K562 (cell line): ENCODE measurements around the gene MYH9. TPM values are rescaled to one million over a fixed set of nuclear protein-coding genes. Genes with fewer than 3 reads are reported as not detected.
A peak's percentile ranks its signal among the peaks of the same experiment; 100 is the strongest.

ENCODE experiments used
- C11orf30 ChIP-seq: fragments of 450-650 bp; IDR thresholded peaks from 2 replicates; pipeline ENCODE4 v1.6.1; 2016; ENCODE audit warnings: low read depth, mild to moderate bottlenecking
- DACH1 ChIP-seq: fragments of 450-650 bp; IDR thresholded peaks from 2 replicates; pipeline ENCODE4 v1.6.1; 2018; ENCODE audit not compliant: partially characterized antibody
- ESRRA ChIP-seq: fragments of 450-650 bp; IDR thresholded peaks from 2 replicates; pipeline ENCODE4 v1.6.1; 2014; ENCODE audit warnings: low read depth, mild to moderate bottlenecking, moderate library complexity, borderline replicate concordance
- GTF2F1 ChIP-seq: IDR thresholded peaks from 2 replicates; pipeline ENCODE4 v1.6.1; 2011; ENCODE audit warnings: low read depth, low read length, improper control_type of control experiment
- MCM3 ChIP-seq: fragments of 450-650 bp; IDR thresholded peaks from 2 replicates; pipeline ENCODE4 v1.6.1; 2016
- MTF1 ChIP-seq: fragments of 250-450 bp; sonication (Bioruptor Pico); IDR thresholded peaks from 2 replicates; pipeline ENCODE4 v1.9.0; 2021; ENCODE audit warnings: moderate library complexity, mild to moderate bottlenecking, inconsistent platforms, borderline replicate concordance
- MXD1 ChIP-seq: fragments of 250-450 bp; sonication (Bioruptor Pico); IDR thresholded peaks from 2 replicates; pipeline ENCODE4 v1.8.0; 2021; ENCODE audit warnings: borderline replicate concordance, mild to moderate bottlenecking, moderate library complexity; ENCODE audit not compliant: poor library complexity, severe bottlenecking
- NELFE ChIP-seq: IDR thresholded peaks from 2 replicates; pipeline ENCODE4 v1.6.1; 2011; ENCODE audit warnings: mild to moderate bottlenecking; ENCODE audit not compliant: insufficient read depth, insufficient read length
- PURB ChIP-seq: sonication (generic); formaldehyde crosslinking; IDR thresholded peaks from 2 replicates; pipeline ENCODE4 v1.9.0; 2021; ENCODE audit warnings: low read depth, mild to moderate bottlenecking, missing genetic modification reagents
- REST ChIP-seq, 2 experiments: fragments of 450-650 bp; formaldehyde crosslinking in 1 of 2; IDR thresholded peaks; 2 replicates each; pipeline versions ENCODE4 v1.4.0 to v1.6.1; 2014 to 2020; ENCODE audit warnings: mild to moderate bottlenecking in 2 of 2, borderline replicate concordance in 1 of 2, low read depth in 1 of 2
- TCF3 ChIP-seq: sonication (generic); formaldehyde crosslinking; IDR thresholded peaks from 2 replicates; pipeline ENCODE4 v1.4.0; 2020; ENCODE audit warnings: mild to moderate bottlenecking, missing genetic modification reagents
- WHSC1 ChIP-seq: IDR thresholded peaks from one replicate; pipeline ENCODE4 v1.6.1; 2012; ENCODE audit warnings: low read length, control low read depth, inconsistent platforms
- ZNF384 ChIP-seq: IDR thresholded peaks from 2 replicates; pipeline ENCODE4 v1.6.1; 2012; ENCODE audit warnings: low read depth, low read length, improper control_type of control experiment
- polyA plus RNA-seq, 8 experiments: library from polyadenylated mRNA; depleted of rRNA in 4 of 8; stranded (reverse) in 5 of 8; unstranded in 3 of 8; fragments of >200 nt; fragmentation: Nextera tagmentation in 2 of 8; fragmentation: Illumina TruSeq in 1 of 8; extraction: Ambion mirVana in 2 of 8; extraction: Trizol in 1 of 8; gene quantifications; 2 replicates each; pipeline versions ENCODE4 v1.2.1 to v1.2.3, GENCODE V29; 2011 to 2014; ENCODE audit warnings: inconsistent platforms in 1 of 8, missing spikeins in 1 of 8
- total RNA-seq, 7 experiments: library from RNA; depleted of rRNA in 6 of 7; stranded (reverse); fragments of >200 nt in 6 of 7; fragmentation: Illumina TruSeq in 2 of 7; extraction: Trizol in 2 of 7; gene quantifications; 2 replicates each; pipeline versions ENCODE4 v1.2.1 to v1.2.3, GENCODE V29; 2011 to 2021; ENCODE audit warnings: low replicate concordance in 1 of 7
- TF ChIP-seq, protein P1 (sequence below): sonication (generic); formaldehyde crosslinking; IDR thresholded peaks from 2 replicates; pipeline ENCODE4 v1.8.1; 2023; ENCODE audit warnings: mild to moderate bottlenecking, missing genetic modification reagents

The MYH9 gene
- total and polyA plus RNA-seq, 9 of the 15 experiments (the other 6 are each of a cell fraction or from before 2014, with no cell fraction given) = 0.71 to 111 (median 24.6) TPM

DNA sequence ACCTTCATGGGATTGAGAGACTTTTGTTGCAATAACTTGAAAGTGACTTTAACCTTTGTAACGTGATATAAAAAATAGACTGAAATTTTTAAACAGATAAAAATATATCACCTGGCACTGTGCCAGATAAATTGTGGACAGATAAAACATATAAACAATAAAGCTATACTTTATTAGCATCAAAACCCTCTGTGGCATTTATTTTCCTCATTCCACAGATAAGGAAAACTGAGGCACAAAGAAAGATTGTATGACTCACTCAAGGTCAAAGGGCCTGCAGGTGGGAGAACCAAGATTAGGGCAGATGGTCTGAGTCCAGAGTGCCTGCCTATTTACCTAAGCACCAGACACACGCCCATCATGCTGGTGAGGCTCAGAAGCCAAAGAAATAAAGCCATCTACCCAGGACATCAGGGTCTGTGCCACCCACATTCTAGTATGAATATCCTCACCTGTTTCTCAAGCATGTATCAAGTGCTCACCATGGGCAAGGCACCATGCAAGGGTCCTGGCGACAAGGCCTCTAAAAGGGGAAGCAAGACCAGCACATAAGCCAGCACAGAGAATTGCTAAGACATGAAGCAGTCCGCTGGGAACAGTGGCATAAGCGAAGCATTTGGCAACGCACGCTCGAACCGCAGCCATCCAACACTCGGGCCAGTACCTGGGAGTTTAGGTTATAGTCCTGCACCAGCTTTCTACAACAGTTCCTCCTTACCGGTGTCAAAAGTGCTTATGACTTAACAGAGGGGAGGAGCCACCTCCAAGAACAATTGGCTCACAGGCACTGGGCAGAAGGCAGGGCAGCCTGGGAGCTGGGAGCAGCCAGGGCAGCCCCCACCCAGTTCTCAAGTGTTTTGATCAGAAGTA is 17.6 kb downstream of the MYH9 start (continued):
- no peak for TF ChIP-seq PURB (CRISPR knock-in tag)
- TF ChIP-seq MCM3 = no peak
- TF ChIP-seq NELFE = no peak
- no peak for TF ChIP-seq MTF1 (CRISPR knock-in tag)
- no peak for TF ChIP-seq WHSC1
- TF ChIP-seq REST (IDR thresholded peaks at IDR 0.05; ENCODE audit: borderline replicate concordance) = no peak
- no peak for TF ChIP-seq REST (CRISPR knock-in tag; IDR thresholded peaks at IDR 0.05; ENCODE audit: low read depth)
- TF ChIP-seq ZNF384 = no peak
- no peak for TF ChIP-seq DACH1
- TF ChIP-seq C11orf30 = no peak
- TF ChIP-seq MXD1 (CRISPR knock-in tag) = no peak
- TF ChIP-seq, protein P1, sequence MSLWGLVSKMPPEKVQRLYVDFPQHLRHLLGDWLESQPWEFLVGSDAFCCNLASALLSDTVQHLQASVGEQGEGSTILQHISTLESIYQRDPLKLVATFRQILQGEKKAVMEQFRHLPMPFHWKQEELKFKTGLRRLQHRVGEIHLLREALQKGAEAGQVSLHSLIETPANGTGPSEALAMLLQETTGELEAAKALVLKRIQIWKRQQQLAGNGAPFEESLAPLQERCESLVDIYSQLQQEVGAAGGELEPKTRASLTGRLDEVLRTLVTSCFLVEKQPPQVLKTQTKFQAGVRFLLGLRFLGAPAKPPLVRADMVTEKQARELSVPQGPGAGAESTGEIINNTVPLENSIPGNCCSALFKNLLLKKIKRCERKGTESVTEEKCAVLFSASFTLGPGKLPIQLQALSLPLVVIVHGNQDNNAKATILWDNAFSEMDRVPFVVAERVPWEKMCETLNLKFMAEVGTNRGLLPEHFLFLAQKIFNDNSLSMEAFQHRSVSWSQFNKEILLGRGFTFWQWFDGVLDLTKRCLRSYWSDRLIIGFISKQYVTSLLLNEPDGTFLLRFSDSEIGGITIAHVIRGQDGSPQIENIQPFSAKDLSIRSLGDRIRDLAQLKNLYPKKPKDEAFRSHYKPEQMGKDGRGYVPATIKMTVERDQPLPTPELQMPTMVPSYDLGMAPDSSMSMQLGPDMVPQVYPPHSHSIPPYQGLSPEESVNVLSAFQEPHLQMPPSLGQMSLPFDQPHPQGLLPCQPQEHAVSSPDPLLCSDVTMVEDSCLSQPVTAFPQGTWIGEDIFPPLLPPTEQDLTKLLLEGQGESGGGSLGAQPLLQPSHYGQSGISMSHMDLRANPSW = no peak
- TF ChIP-seq ESRRA = peak; percentile 72
- TF ChIP-seq GTF2F1 = no peak
- TF ChIP-seq TCF3 (CRISPR knock-in tag) = peak; percentile 85
